T-cell (primary cell): Measurements from ENCODE around the gene POLR2J3. TPM values are rescaled to one million over a fixed set of nuclear protein-coding genes. Genes with fewer than 3 reads are reported as not detected.
"Not testable (repeated sequence)": the region's sequence is repeated elsewhere in the genome, so short reads cannot be mapped to it uniquely, and the experiment has no call there.

ENCODE experiments used
- ATAC-seq, 4 experiments: fragments of 200-7000 bp in 3 of 4; fragments of 150-1000 bp in 1 of 4; cut with Tn5 transposase; replicated peaks in 1 of 4; 1 replicate in 3 of 4; 2 replicates in 1 of 4; pipeline ENCODE4 v1.10.0; 2021; ENCODE audit warnings: moderate library complexity in 3 of 4, mild to moderate bottlenecking in 2 of 4, moderate number of reproducible peaks in 1 of 4
- CTCF ChIA-PET, 2 donors: fragments of 300-600 bp; sonication (Branson Sonifier 250); formaldehyde crosslinking; loops; one replicate each; lab custom pipeline; 2022; ENCODE audit warnings: antibody characterized with exemption in 2 of 2; lab: Charles Lee
- POLR2A ChIA-PET, 2 donors: fragments of 300-600 bp; sonication (Branson Sonifier 250); formaldehyde crosslinking; loops; one replicate each; lab custom pipeline; 2022; ENCODE audit warnings: antibody characterized with exemption in 2 of 2; lab: Charles Lee
- DNase-seq, 35 experiments: peaks; one replicate each; pipeline versions ENCODE4 v3.0.0 to v3.0.0-alpha.2; 2013 to 2023
- H3K27ac ChIP-seq: one replicate; pipeline ENCODE4 v1.5.1; 2013; ENCODE audit warnings: low read length
- H3K27me3 ChIP-seq, 2 experiments: replicated peaks in 1 of 2; 1 replicate in 1 of 2; 2 replicates in 1 of 2; pipeline versions ENCODE4 v1.6.1 to v1.7.0; 2013; ENCODE audit warnings: low read length in 1 of 2, mixed read lengths in 1 of 2; ENCODE audit not compliant: control insufficient read depth in 2 of 2, insufficient read depth in 2 of 2; ENCODE audit errors: extremely low read depth in 1 of 2
- H3K36me3 ChIP-seq, 2 donors: 1 replicate in 1 of 2; 2 replicates in 1 of 2; pipeline versions ENCODE4 v1.6.1 to v1.7.0; 2013; ENCODE audit warnings: low read length in 1 of 2; ENCODE audit not compliant: control insufficient read depth in 2 of 2, insufficient read depth in 1 of 2; ENCODE audit errors: extremely low read depth in 1 of 2
- H3K4me1 ChIP-seq, 2 experiments: 1 replicate in 1 of 2; 2 replicates in 1 of 2; pipeline versions ENCODE4 v1.6.1 to v1.7.0; 2013; ENCODE audit warnings: low read length in 2 of 2, mixed read lengths in 1 of 2; ENCODE audit not compliant: insufficient read depth in 2 of 2, control insufficient read depth in 1 of 2; ENCODE audit errors: extremely low read depth in 1 of 2
- H3K4me3 ChIP-seq, 2 donors: 1 replicate in 1 of 2; 2 replicates in 1 of 2; pipeline versions ENCODE4 v1.5.1 to v1.7.0; 2013; ENCODE audit warnings: mild to moderate bottlenecking in 2 of 2, low read length in 1 of 2, moderate library complexity in 1 of 2; ENCODE audit not compliant: control insufficient read depth in 1 of 2; ENCODE audit errors: extremely low read depth in 1 of 2
- H3K9me3 ChIP-seq: 2 replicates; pipeline ENCODE4 v1.7.0; 2013
- H3K27ac Mint-ChIP-seq, 2 donors: one replicate each; pipeline ENCODE4 v1.8.0; 2020 to 2021; ENCODE audit warnings: mild to moderate bottlenecking in 2 of 2, mixed read lengths in 2 of 2
- H3K27me3 Mint-ChIP-seq, 2 donors: one replicate each; pipeline ENCODE4 v1.8.0; 2021 to 2022; ENCODE audit warnings: mixed read lengths in 2 of 2
- H3K36me3 Mint-ChIP-seq: one replicate; pipeline ENCODE4 v1.8.0; 2021; ENCODE audit warnings: mixed read lengths
- H3K4me1 Mint-ChIP-seq, 3 donors: one replicate each; pipeline ENCODE4 v1.8.0; 2020 to 2022; ENCODE audit warnings: mixed read lengths in 3 of 3, mild to moderate bottlenecking in 1 of 3
- H3K4me3 Mint-ChIP-seq, 3 donors: one replicate each; pipeline ENCODE4 v1.8.0; 2020 to 2022; ENCODE audit warnings: mild to moderate bottlenecking in 3 of 3, mixed read lengths in 3 of 3, moderate library complexity in 3 of 3
- H3K9me3 Mint-ChIP-seq, 3 donors: one replicate each; pipeline ENCODE4 v1.8.0; 2020 to 2022; ENCODE audit warnings: mixed read lengths in 3 of 3
- WGBS: methylation state at CpG from one replicate; pipeline ENCODE4 v1.1.5; 2013; ENCODE audit warnings: missing lambda C conversion rate; ENCODE audit not compliant: insufficient coverage; 5-methylcytosine and 5-hydroxymethylcytosine counted together
- total RNA-seq, 35 experiments: library from RNA in 6 of 35; stranded (reverse) in 6 of 35; fragments of 120-200 nt in 1 of 35; gene quantifications; one replicate each; pipeline versions ENCODE4 v1.2.1 to v1.2.4 and lab custom pipeline; 2013 to 2026

POLR2J3 gene
- total RNA-seq, 5 donors from 2014 or later (not counting 1 experiment from before 2014, with no cell fraction given), result 71.3 to 228 (median 97.5) TPM

- H3K9me3 Mint-ChIP-seq, H3K4me3 Mint-ChIP-seq, H3K36me3 ChIP-seq, H3K36me3 Mint-ChIP-seq, H3K27me3 Mint-ChIP-seq, H3K4me3 ChIP-seq, H3K27ac Mint-ChIP-seq, ATAC-seq, H3K27me3 ChIP-seq, CTCF ChIA-PET, DNase-seq, POLR2A ChIA-PET, H3K4me1 Mint-ChIP-seq, H3K4me1 ChIP-seq, H3K27ac ChIP-seq, H3K9me3 ChIP-seq: not testable (repeated sequence)
- no CpG with 5 or more reads among the region's 11 CpGs for WGBS
These were observed 29.6 kb downstream of the POLR2J3 start for GRCh38 chr7:102542771-102543170.

- H3K4me1 ChIP-seq, H3K9me3 Mint-ChIP-seq, ATAC-seq, H3K36me3 ChIP-seq, H3K4me1 Mint-ChIP-seq, H3K27ac ChIP-seq, CTCF ChIA-PET, DNase-seq, H3K36me3 Mint-ChIP-seq, H3K27me3 ChIP-seq, POLR2A ChIA-PET, H3K9me3 ChIP-seq, H3K4me3 ChIP-seq, H3K27ac Mint-ChIP-seq, H3K27me3 Mint-ChIP-seq, H3K4me3 Mint-ChIP-seq: not testable (repeated sequence)
- no CpG with 5 or more reads among the region's 8 CpGs for WGBS
These were observed 30.3 kb downstream of the POLR2J3 start for GRCh38 chr7:102542083-102542482.

GRCh38 chr7:102540604-102541003 is 31.8 kb downstream of the POLR2J3 start:
- H3K27ac Mint-ChIP-seq, H3K9me3 Mint-ChIP-seq, H3K4me3 Mint-ChIP-seq, H3K36me3 Mint-ChIP-seq, H3K27me3 Mint-ChIP-seq, H3K36me3 ChIP-seq, H3K4me1 Mint-ChIP-seq, POLR2A ChIA-PET, CTCF ChIA-PET, H3K9me3 ChIP-seq, H3K27me3 ChIP-seq, H3K4me3 ChIP-seq, ATAC-seq, H3K4me1 ChIP-seq, DNase-seq, H3K27ac ChIP-seq: not testable (repeated sequence)
- no CpG with 5 or more reads among the region's 6 CpGs for WGBS

- H3K9me3 Mint-ChIP-seq, H3K27ac Mint-ChIP-seq, H3K9me3 ChIP-seq, H3K4me1 Mint-ChIP-seq, H3K36me3 ChIP-seq, H3K27ac ChIP-seq, H3K4me3 ChIP-seq, DNase-seq, ATAC-seq, H3K27me3 Mint-ChIP-seq, H3K36me3 Mint-ChIP-seq, H3K27me3 ChIP-seq, POLR2A ChIA-PET, H3K4me1 ChIP-seq, CTCF ChIA-PET, H3K4me3 Mint-ChIP-seq: not testable (repeated sequence)
- 66% methylated on average over 2 of the region's 8 CpGs for WGBS
These were observed 37.2 kb downstream of the POLR2J3 start for GRCh38 chr7:102535062-102535615.

- CTCF ChIA-PET, H3K36me3 ChIP-seq, H3K9me3 ChIP-seq, H3K4me1 Mint-ChIP-seq, POLR2A ChIA-PET, H3K4me3 Mint-ChIP-seq, H3K9me3 Mint-ChIP-seq, H3K27ac Mint-ChIP-seq, H3K27me3 ChIP-seq, H3K4me3 ChIP-seq, H3K4me1 ChIP-seq, DNase-seq, ATAC-seq, H3K36me3 Mint-ChIP-seq, H3K27me3 Mint-ChIP-seq, H3K27ac ChIP-seq: not testable (repeated sequence)
- no CpG with 5 or more reads among the region's 2 CpGs for WGBS
These were observed 40.3 kb downstream of the POLR2J3 start for GRCh38 chr7:102532127-102532526.

- no CpG with 5 or more reads among the region's 7 CpGs for WGBS
- H3K27me3 Mint-ChIP-seq, H3K4me1 Mint-ChIP-seq, H3K36me3 Mint-ChIP-seq, DNase-seq, H3K9me3 Mint-ChIP-seq, ATAC-seq, H3K4me3 ChIP-seq, H3K4me1 ChIP-seq, CTCF ChIA-PET, H3K36me3 ChIP-seq, H3K27ac Mint-ChIP-seq, H3K9me3 ChIP-seq, H3K27ac ChIP-seq, H3K27me3 ChIP-seq, POLR2A ChIA-PET, H3K4me3 Mint-ChIP-seq: not testable (repeated sequence)
These were observed 40.8 kb downstream of the POLR2J3 start for GRCh38 chr7:102531583-102531982.
